Keratinocyte (primary cell): ENCODE measurements around the gene ZBTB5. TPM values are rescaled to one million over a fixed set of nuclear protein-coding genes. Genes with fewer than 3 reads are reported as not detected.
"Not testable (repeated sequence)": the region's sequence is repeated elsewhere in the genome, so short reads cannot be mapped to it uniquely, and the experiment has no call there.

ENCODE experiments used
- DNase-seq: peaks from one replicate; pipeline ENCODE4 v3.0.0-alpha.2; 2011; ENCODE audit warnings: low read depth, missing footprints, low spot score
- FAIRE-seq: peaks from 2 replicates; lab custom pipeline; 2011; peaks lifted over from hg19 to GRCh38; lab: Jason Lieb, UNC
- H2AFZ ChIP-seq: 2 replicates; pipeline ENCODE4 v1.6.0; 2012; ENCODE audit warnings: low read length, control low read depth, inconsistent platforms; ENCODE audit not compliant: control insufficient read depth
- H3K27ac ChIP-seq: 2 replicates; pipeline ENCODE4 v1.5.1; 2011; ENCODE audit warnings: low read length; ENCODE audit not compliant: control insufficient read depth, insufficient read depth
- H3K27me3 ChIP-seq: 3 replicates; pipeline ENCODE4 v1.6.0; 2011; ENCODE audit warnings: low read length; ENCODE audit not compliant: control insufficient read depth, insufficient read depth; ENCODE audit errors: extremely low read depth
- H3K36me3 ChIP-seq, 2 experiments: 2 replicates in 1 of 2; 3 replicates in 1 of 2; pipeline ENCODE4 v1.5.1; 2011; ENCODE audit warnings: low read length in 2 of 2, mild to moderate bottlenecking in 1 of 2; ENCODE audit not compliant: control insufficient read depth in 2 of 2, insufficient read depth in 2 of 2; ENCODE audit errors: extremely low read depth in 1 of 2
- H3K4me1 ChIP-seq: 3 replicates; pipeline ENCODE4 v1.5.1; 2011; ENCODE audit warnings: low read length; ENCODE audit not compliant: control insufficient read depth, insufficient read depth; ENCODE audit errors: extremely low read depth
- H3K4me2 ChIP-seq: 3 replicates; pipeline ENCODE4 v1.6.0; 2011; ENCODE audit warnings: low read depth, low read length; ENCODE audit not compliant: control insufficient read depth, insufficient read depth; ENCODE audit errors: extremely low read depth
- H3K4me3 ChIP-seq, 3 experiments: fragments of 200-600 bp in 1 of 3; sonication (generic) in 1 of 3; 2 replicates in 2 of 3; 3 replicates in 1 of 3; pipeline ENCODE4 v1.5.1; 2011 to 2016; ENCODE audit warnings: low read length in 3 of 3, mild to moderate bottlenecking in 3 of 3, control low read depth in 2 of 3, inconsistent platforms in 1 of 3, low read depth in 1 of 3, mixed read lengths in 1 of 3, mixed run types in 1 of 3, moderate library complexity in 1 of 3; ENCODE audit not compliant: control insufficient read depth in 2 of 3, insufficient read depth in 2 of 3; ENCODE audit errors: extremely low read depth in 1 of 3
- H3K79me2 ChIP-seq: 2 replicates; pipeline ENCODE4 v1.6.0; 2012; ENCODE audit warnings: low read length; ENCODE audit not compliant: control insufficient read depth, insufficient read depth
- H3K9ac ChIP-seq: 3 replicates; pipeline ENCODE4 v1.6.0; 2011; ENCODE audit warnings: low read length; ENCODE audit not compliant: control insufficient read depth, insufficient read depth; ENCODE audit errors: extremely low read depth
- H3K9me1 ChIP-seq: 3 replicates; pipeline ENCODE4 v1.6.0; 2011; ENCODE audit warnings: low read length; ENCODE audit not compliant: control insufficient read depth, insufficient read depth; ENCODE audit errors: extremely low read depth
- H3K9me3 ChIP-seq: 2 replicates; pipeline ENCODE4 v1.5.1; 2012; ENCODE audit warnings: low read depth, low read length; ENCODE audit not compliant: control insufficient read depth
- H4K20me1 ChIP-seq: 3 replicates; pipeline ENCODE4 v1.6.0; 2011; ENCODE audit warnings: low read length; ENCODE audit not compliant: control insufficient read depth, insufficient read depth; ENCODE audit errors: extremely low read depth
- CTCF ChIP-seq, 3 experiments: IDR thresholded peaks in 1 of 3; conservative IDR thresholded peaks in 1 of 3; optimal IDR thresholded peaks in 1 of 3; 2 replicates in 2 of 3; 3 replicates in 1 of 3; pipeline versions ENCODE3 to v1.5.1; 2011; ENCODE audit warnings: low read length in 3 of 3, mild to moderate bottlenecking in 3 of 3, moderate library complexity in 2 of 3, control low read depth in 1 of 3, inconsistent platforms in 1 of 3; ENCODE audit not compliant: insufficient read depth in 2 of 3; ENCODE audit errors: extremely low read depth in 1 of 3
- EZH2 ChIP-seq: IDR thresholded peaks from one replicate; pipeline ENCODE4 v1.6.1; 2012; ENCODE audit warnings: inconsistent platforms, mild to moderate bottlenecking, low read length, moderate library complexity
- dilution Hi-C: fragments of 300-500 bp; cut with MboI; formaldehyde crosslinking; loops from one replicate; pipeline ENCODE4 v1.7.0; 2020; ENCODE audit warnings: low sequenced_read_pairs; ENCODE audit not compliant: extremely low pct_ligation_motif_present
- polyA plus RNA-seq, 5 experiments: library from polyadenylated mRNA; depleted of rRNA in 3 of 5; stranded (reverse) in 3 of 5; stranded (forward) in 1 of 5; unstranded in 1 of 5; fragments of >200 nt; gene quantifications; 1 replicate in 1 of 5; 2 replicates in 3 of 5; 3 replicates in 1 of 5; pipeline versions ENCODE4 v1.2.1 to v1.2.3, GENCODE V29; 2011 to 2012; ENCODE audit warnings: missing spikeins in 2 of 5, low read depth in 1 of 5, low replicate concordance in 1 of 5

Gene ZBTB5
- polyA plus RNA-seq, 1 donor (not counting 4 experiments of a cell fraction or from before 2014, with no cell fraction given) = 12.6 TPM

GRCh38 chr9:37512437-37512836, 47.2 kb upstream of the ZBTB5 start:
- H3K4me2 ChIP-seq = no peak overlapping the region
- no peak for TF ChIP-seq EZH2
- TF ChIP-seq CTCF (optimal IDR thresholded peaks at IDR 0.05 in 1 of 3, IDR thresholded peaks at IDR 0.05 in 1 of 3, conservative IDR thresholded peaks at IDR 0.05 in 1 of 3; ENCODE audit: extremely low read depth in 1 of 3, insufficient read depth in 2 of 3, low read length in 3 of 3) = no peak
- FAIRE-seq = no peak
- no peaks in the 10 kb centered on the region for H3K9me3 ChIP-seq
- no peak overlapping the region for H3K27ac ChIP-seq
- no peak overlapping the region for H2AFZ ChIP-seq
- H3K4me3 ChIP-seq = no peak overlapping the region
- H3K27me3 ChIP-seq = no peaks in the 10 kb centered on the region
- H3K36me3 ChIP-seq = peaks cover 5 to 6% of the 10 kb centered on the region in 2 experiments
- H3K9me1 ChIP-seq = no peaks in the 10 kb centered on the region
- H3K79me2 ChIP-seq = no peaks in the 10 kb centered on the region
- dilution Hi-C loops = no loop called here
- H3K4me1 ChIP-seq = no peaks in the 10 kb centered on the region
- DNase-seq = no peak
- no peaks in the 10 kb centered on the region for H4K20me1 ChIP-seq
- no peak overlapping the region for H3K9ac ChIP-seq

GRCh38 chr9:37511016-37512010, 46.1 kb upstream of the ZBTB5 start:
- Histone ChIP-seq H3K4me3 (no peak overlapping the region), H3K79me2 (no peaks in the 10 kb centered on the region), H3K9me1 (no peaks in the 10 kb centered on the region), H3K36me3 (peaks cover 7 to 12% of the 10 kb centered on the region in 2 experiments), H2AFZ (no peak overlapping the region), H3K9me3 (no peaks in the 10 kb centered on the region), H4K20me1 (no peaks in the 10 kb centered on the region), H3K4me1 (no peaks in the 10 kb centered on the region), H3K9ac (no peak overlapping the region), H3K4me2 (no peak overlapping the region), H3K27ac (no peak overlapping the region), H3K27me3 (no peaks in the 10 kb centered on the region)
- TF ChIP-seq EZH2 (no peak), CTCF (optimal IDR thresholded peaks at IDR 0.05 in 1 of 3, IDR thresholded peaks at IDR 0.05 in 1 of 3, conservative IDR thresholded peaks at IDR 0.05 in 1 of 3; ENCODE audit: extremely low read depth in 1 of 3, insufficient read depth in 2 of 3, low read length in 3 of 3) (peak in 1 of 3 experiments; percentile 42)
- no peak for DNase-seq
- FAIRE-seq = no peak
- dilution Hi-C loops = no loop called here

- H3K9me3 ChIP-seq, H3K79me2 ChIP-seq, H3K4me1 ChIP-seq, H2AFZ ChIP-seq, H3K27ac ChIP-seq, H3K4me3 ChIP-seq, FAIRE-seq, H3K9me1 ChIP-seq, dilution Hi-C loops, H3K27me3 ChIP-seq, H3K4me2 ChIP-seq, H3K9ac ChIP-seq, H4K20me1 ChIP-seq, DNase-seq: not testable (repeated sequence)
- peaks cover 7 to 14% of the 10 kb centered on the region in 2 experiments for H3K36me3 ChIP-seq
Observed at GRCh38 chr9:37510053-37510452, 44.8 kb upstream of the ZBTB5 start.
